Pancreas (tissue), 10 donors: ENCODE measurements around the gene TNFSF15. TPM values are rescaled to one million over a fixed set of nuclear protein-coding genes. Genes with fewer than 3 reads are reported as not detected.

Source experiments
- ATAC-seq, 4 donors: fragments of 200-7000 bp; cut with Tn5 transposase; one replicate each; pipeline versions ENCODE4 v1.8.0 to v1.9.1; 2020; ENCODE audit warnings: mild to moderate bottlenecking in 4 of 4, moderate library complexity in 4 of 4
- DNase-seq, 6 donors: peaks; one replicate each; pipeline ENCODE4 v3.0.0-alpha.2; 2020
- FAIRE-seq: peaks from 2 replicates; lab custom pipeline; 2012; peaks lifted over from hg19 to GRCh38; lab: Jason Lieb, UNC
- H3K27ac ChIP-seq, 4 donors: fragments of 200-600 bp; sonication (generic); 1 replicate in 3 of 4; 2 replicates in 1 of 4; pipeline versions ENCODE4 v1.5.0 to v1.8.0; 2020
- H3K27me3 ChIP-seq, 4 donors: fragments of 200-600 bp; one replicate each; pipeline ENCODE4 v1.8.0; 2021
- H3K36me3 ChIP-seq, 3 donors: fragments of 200-600 bp; sonication (generic) in 1 of 3; one replicate each; pipeline versions ENCODE4 v1.5.0 to v1.8.0; 2020 to 2021
- H3K4me1 ChIP-seq, 3 donors: fragments of 200-600 bp; one replicate each; pipeline ENCODE4 v1.8.0; 2021
- H3K4me3 ChIP-seq, 4 donors: fragments of 200-600 bp; sonication (generic) in 2 of 4; one replicate each; pipeline versions ENCODE4 v1.5.0 to v1.8.0; 2020 to 2021
- H3K9me3 ChIP-seq, 4 donors: fragments of 200-600 bp; one replicate each; pipeline ENCODE4 v1.8.0; 2021
- WGBS, 2 donors: extraction: QIAGEN DNeasy Blood & Tissue Kit; methylation state at CpG; one replicate each; pipeline ENCODE4 v1.1.7; 2013; 5-methylcytosine and 5-hydroxymethylcytosine counted together
- intact Hi-C, 3 donors: fragments of 100-400 bp; cut with DNase I; formaldehyde crosslinking; loops; one replicate each; pipeline versions ENCODE4 v1.11.1 to v1.14.2; 2022
- polyA plus RNA-seq, 2 donors: library from polyadenylated mRNA; stranded (reverse); fragments of 200-250 nt; gene quantifications; one replicate each; pipeline ENCODE4 v1.2.3, GENCODE V29; 2013
- total RNA-seq, 6 donors: library from RNA; stranded (reverse); fragmentation: NEBNext Ultra II Directional in 4 of 6; extraction: Animal tissue kit (Norgen Biotek cat#: 25700) in 4 of 6; gene quantifications; one replicate each; pipeline versions ENCODE4 v1.2.1 to v1.2.4, GENCODE V29; 2021 to 2023
- TF ChIP-seq, protein P1 (sequence below), 4 donors: fragments of 200-600 bp; sonication (generic) in 3 of 4; IDR thresholded peaks; one replicate each; pipeline versions ENCODE4 v1.5.0 to v1.8.0; 2021; ENCODE audit warnings: antibody characterized with exemption in 4 of 4
- donor health status: healthy with polysubstance abuse.
- donor health status: DM: no; HTN: no; CAD: no; lungs with moderate emphysema.
- donor health status: DM: no; HTN: no; CAD: no.
- donor health status: control.
- donor health status: control.
- donor health status: Bipolar disorder and iron deficiency.
- donor health status: DM: yes; HTN: yes; CAD: no.
- donor health status: DM: no; HTN: no; CAD: no.
- donor health status: DM: no; HTN: no; CAD: no.
- donor health status: DM: yes; HTN: yes; CAD: no.

The TNFSF15 gene
- total and polyA plus RNA-seq, 8 donors = 0.04 to 1.7 (median 0.12) TPM

GRCh38 chr9:114852050-114852594, 46.3 kb upstream of the TNFSF15 start:
- Histone ChIP-seq H3K27me3 (no peaks in the 10 kb centered on the region), H3K36me3 (no peaks in the 10 kb centered on the region), H3K9me3 (no peaks in the 10 kb centered on the region), H3K27ac (no peak overlapping the region), H3K4me3 (no peak overlapping the region), H3K4me1 (no peaks in the 10 kb centered on the region)
- no peak for DNase-seq
- peak in 3 of 4 donors; percentile 30 to 80 (median 79) for ATAC-seq
- 49 to 56% methylated on average over 4 of the region's 4 CpGs for WGBS, 2 donors
- intact Hi-C loops = no loop called here
- TF ChIP-seq, protein P1, sequence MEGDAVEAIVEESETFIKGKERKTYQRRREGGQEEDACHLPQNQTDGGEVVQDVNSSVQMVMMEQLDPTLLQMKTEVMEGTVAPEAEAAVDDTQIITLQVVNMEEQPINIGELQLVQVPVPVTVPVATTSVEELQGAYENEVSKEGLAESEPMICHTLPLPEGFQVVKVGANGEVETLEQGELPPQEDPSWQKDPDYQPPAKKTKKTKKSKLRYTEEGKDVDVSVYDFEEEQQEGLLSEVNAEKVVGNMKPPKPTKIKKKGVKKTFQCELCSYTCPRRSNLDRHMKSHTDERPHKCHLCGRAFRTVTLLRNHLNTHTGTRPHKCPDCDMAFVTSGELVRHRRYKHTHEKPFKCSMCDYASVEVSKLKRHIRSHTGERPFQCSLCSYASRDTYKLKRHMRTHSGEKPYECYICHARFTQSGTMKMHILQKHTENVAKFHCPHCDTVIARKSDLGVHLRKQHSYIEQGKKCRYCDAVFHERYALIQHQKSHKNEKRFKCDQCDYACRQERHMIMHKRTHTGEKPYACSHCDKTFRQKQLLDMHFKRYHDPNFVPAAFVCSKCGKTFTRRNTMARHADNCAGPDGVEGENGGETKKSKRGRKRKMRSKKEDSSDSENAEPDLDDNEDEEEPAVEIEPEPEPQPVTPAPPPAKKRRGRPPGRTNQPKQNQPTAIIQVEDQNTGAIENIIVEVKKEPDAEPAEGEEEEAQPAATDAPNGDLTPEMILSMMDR (IDR thresholded peaks at IDR 0.05) = no peak
- FAIRE-seq = no peak

- intact Hi-C loops = no loop called here
- ATAC-seq (no peak), FAIRE-seq (no peak), DNase-seq (no peak)
- Histone ChIP-seq H3K9me3 (no peaks in the 10 kb centered on the region), H3K27me3 (no peaks in the 10 kb centered on the region), H3K36me3 (no peaks in the 10 kb centered on the region), H3K4me1 (no peaks in the 10 kb centered on the region), H3K4me3 (no peak overlapping the region), H3K27ac (no peak overlapping the region)
- TF ChIP-seq, protein P1 (IDR thresholded peaks at IDR 0.05) = no peak
- WGBS, 2 donors = 73 to 77% methylated on average over 3 of the region's 3 CpGs
These were observed 45.5 kb upstream of the TNFSF15 start for GRCh38 chr9:114851306-114851705.

GRCh38 chr9:114850871-114851270, 45.0 kb upstream of the TNFSF15 start:
- DNase-seq (no peak), ATAC-seq (no peak), FAIRE-seq (no peak)
- Histone ChIP-seq H3K4me3 (no peak overlapping the region), H3K36me3 (no peaks in the 10 kb centered on the region), H3K27me3 (no peaks in the 10 kb centered on the region), H3K27ac (no peak overlapping the region), H3K9me3 (no peaks in the 10 kb centered on the region), H3K4me1 (no peaks in the 10 kb centered on the region)
- 80 to 85% methylated on average over 2 of the region's 2 CpGs for WGBS, 2 donors
- intact Hi-C loops = no loop called here
- TF ChIP-seq, protein P1 (IDR thresholded peaks at IDR 0.05) = no peak

DNA sequence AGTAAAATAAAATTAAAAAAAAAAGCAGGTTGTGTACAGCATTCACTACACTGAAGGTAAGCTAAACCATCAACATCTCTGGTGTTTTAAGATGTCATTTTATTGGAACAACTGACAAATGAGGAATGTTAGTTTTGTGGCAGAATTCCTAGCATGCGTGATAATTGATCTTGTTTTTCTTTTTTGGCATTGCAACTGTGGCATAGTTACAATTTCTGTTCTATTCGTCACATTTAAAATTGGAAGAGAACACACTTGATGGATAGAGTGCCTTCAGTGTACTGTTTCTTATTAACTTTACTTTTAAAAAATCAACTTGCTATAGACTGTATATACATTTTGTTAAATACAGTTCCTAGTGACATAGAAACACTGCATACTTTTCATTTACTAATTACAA, 43.6 kb upstream of the TNFSF15 start:
- ATAC-seq = no peak
- FAIRE-seq = no peak
- 55% methylated on average over 2 of the region's 2 CpGs for WGBS, 2 donors

More for the DNA sequence above, 43.6 kb upstream of the TNFSF15 start:
- no peak overlapping the region for H3K27ac ChIP-seq
- H3K36me3 ChIP-seq = no peaks in the 10 kb centered on the region
- H3K9me3 ChIP-seq = no peaks in the 10 kb centered on the region
- no peaks in the 10 kb centered on the region for H3K4me1 ChIP-seq
- H3K27me3 ChIP-seq = no peaks in the 10 kb centered on the region
- TF ChIP-seq, protein P1 (IDR thresholded peaks at IDR 0.05) = no peak
- intact Hi-C loops = no loop called here
- H3K4me3 ChIP-seq = no peak overlapping the region
- no peak for DNase-seq
